K562 (cell line): Measurements from ENCODE around the gene SNX3.

Source experiments
- CEBPB ChIP-seq: fragments of 450-650 bp; IDR thresholded peaks from 2 replicates; pipeline ENCODE4 v1.6.1; 2016; ENCODE audit warnings: missing genetic modification characterization, missing compliant biosample characterization
- CSDE1 ChIP-seq, 2 experiments: fragments of 450-650 bp; IDR thresholded peaks; 2 replicates each; pipeline ENCODE4 v1.6.1; 2016; ENCODE audit warnings: mild to moderate bottlenecking in 1 of 2
- FOXA3 ChIP-seq, 2 experiments: fragments of 450-650 bp in 1 of 2; sonication (generic) in 1 of 2; formaldehyde crosslinking; IDR thresholded peaks in 1 of 2; conservative IDR thresholded peaks in 1 of 2; 2 replicates each; pipeline versions ENCODE4 v1.4.0 to v1.8.0; 2020 to 2022; ENCODE audit warnings: mild to moderate bottlenecking in 2 of 2, missing genetic modification reagents in 1 of 2
- JUNB ChIP-seq: fragments of 450-650 bp; formaldehyde crosslinking; conservative IDR thresholded peaks from 2 replicates; pipeline ENCODE4 v1.4.0; 2020; ENCODE audit warnings: mild to moderate bottlenecking
- YY1 ChIP-seq, 3 experiments: IDR thresholded peaks; 2 replicates each; pipeline ENCODE4 v1.6.1; 2011; ENCODE audit warnings: low read length in 2 of 3, mild to moderate bottlenecking in 2 of 3, moderate library complexity in 2 of 3, borderline replicate concordance in 1 of 3, control low read depth in 1 of 3, low read depth in 1 of 3; ENCODE audit not compliant: insufficient read depth in 3 of 3, insufficient replicate concordance in 2 of 3, control insufficient read depth in 1 of 3, insufficient read length in 1 of 3; ENCODE audit errors: extremely low read depth in 1 of 3
- ZNF253 ChIP-seq: fragments of 250-450 bp; sonication (Bioruptor Pico); conservative IDR thresholded peaks from 2 replicates; pipeline ENCODE4 v1.6.1; 2021; ENCODE audit warnings: mild to moderate bottlenecking
- ZNF274 ChIP-seq: IDR thresholded peaks from 2 replicates; pipeline ENCODE4 v1.6.1; 2011; ENCODE audit warnings: low read depth, mild to moderate bottlenecking, low read length, moderate library complexity, borderline replicate concordance
- ZNF668 ChIP-seq: fragments of 250-450 bp; sonication (Bioruptor Pico); IDR thresholded peaks from 2 replicates; pipeline ENCODE4 v1.8.0; 2022; ENCODE audit warnings: mild to moderate bottlenecking, inconsistent platforms
- TF ChIP-seq, protein P1 (sequence below), 2 experiments: IDR thresholded peaks; 2 replicates each; pipeline ENCODE4 v1.6.1; 2012; ENCODE audit warnings: improper control_type of control experiment in 2 of 2, low read depth in 2 of 2, low read length in 2 of 2, borderline replicate concordance in 1 of 2
- TF ChIP-seq, protein P2 (sequence below), 3 experiments: IDR thresholded peaks in 2 of 3; conservative IDR thresholded peaks in 1 of 3; 2 replicates each; pipeline ENCODE4 v1.5.1; 2011 to 2012; ENCODE audit warnings: low read length in 3 of 3, mild to moderate bottlenecking in 3 of 3, control low read depth in 2 of 3, improper control_type of control experiment in 1 of 3, inconsistent platforms in 1 of 3, low read depth in 1 of 3, mixed read lengths in 1 of 3, moderate library complexity in 1 of 3; ENCODE audit not compliant: insufficient read depth in 2 of 3
- TF ChIP-seq, protein P3 (sequence below): fragments of 250-450 bp; sonication (Bioruptor Pico); IDR thresholded peaks from 2 replicates; pipeline ENCODE4 v1.4.0; 2020; ENCODE audit warnings: mild to moderate bottlenecking, moderate library complexity
- TF ChIP-seq, protein P4 (sequence below), 2 experiments: fragments of 200-800 bp in 1 of 2; sonication (Bioruptor generic) in 1 of 2; sonication (generic) in 1 of 2; formaldehyde crosslinking in 1 of 2; IDR thresholded peaks in 1 of 2; conservative IDR thresholded peaks in 1 of 2; 2 replicates each; pipeline versions ENCODE4 v1.5.0 to v1.6.1; 2016 to 2020; ENCODE audit warnings: missing compliant biosample characterization in 1 of 2, missing genetic modification characterization in 1 of 2, missing genetic modification reagents in 1 of 2

DNA sequence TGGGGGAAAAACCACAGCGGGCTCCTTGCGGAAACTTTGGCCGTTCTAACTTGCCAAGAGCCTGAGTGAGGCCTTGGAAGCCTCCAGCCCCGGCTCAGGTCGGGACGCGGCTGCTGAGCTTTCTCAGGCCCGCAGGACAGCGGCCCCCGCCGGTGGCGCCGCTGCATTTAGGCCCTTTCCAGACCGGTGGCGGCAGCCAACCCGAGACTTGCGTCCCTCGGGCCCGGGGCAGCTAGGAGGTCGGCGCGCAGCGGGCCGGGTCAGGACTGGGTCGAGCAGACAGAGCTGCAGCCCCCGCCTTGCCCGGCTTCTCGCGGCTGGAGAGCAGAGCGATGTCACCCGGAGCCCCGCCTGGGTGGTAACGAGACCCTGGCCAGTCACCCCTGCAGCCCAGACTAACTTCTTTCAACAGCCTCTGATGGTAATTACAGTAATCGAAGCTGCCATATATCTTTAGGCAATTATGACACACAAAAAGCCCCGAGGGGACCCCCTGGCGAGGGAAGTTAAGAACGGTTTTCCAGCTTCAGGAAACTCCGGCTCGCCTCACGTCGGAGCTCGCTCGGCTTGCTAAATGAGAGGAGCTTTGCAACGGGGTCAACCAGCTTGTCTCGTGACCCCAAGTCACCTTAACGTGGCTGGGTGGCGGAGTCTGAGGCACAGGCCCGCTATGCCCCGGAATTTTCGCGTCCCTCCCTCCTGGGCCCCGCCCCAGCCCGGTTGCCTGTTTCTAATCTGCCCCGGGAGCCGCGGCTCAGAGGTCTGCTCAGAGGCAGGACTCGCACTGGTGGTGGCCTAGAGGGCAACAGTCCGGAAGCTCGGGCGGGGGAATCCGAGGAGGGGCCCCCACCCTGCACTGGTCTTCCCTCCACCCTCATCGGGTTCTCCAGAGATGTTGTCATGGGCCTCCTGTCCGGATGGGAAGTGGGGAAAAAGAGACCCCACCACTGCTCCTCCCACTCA is 92.1 kb downstream of the SNX3 start:
- TF ChIP-seq, protein P1, sequence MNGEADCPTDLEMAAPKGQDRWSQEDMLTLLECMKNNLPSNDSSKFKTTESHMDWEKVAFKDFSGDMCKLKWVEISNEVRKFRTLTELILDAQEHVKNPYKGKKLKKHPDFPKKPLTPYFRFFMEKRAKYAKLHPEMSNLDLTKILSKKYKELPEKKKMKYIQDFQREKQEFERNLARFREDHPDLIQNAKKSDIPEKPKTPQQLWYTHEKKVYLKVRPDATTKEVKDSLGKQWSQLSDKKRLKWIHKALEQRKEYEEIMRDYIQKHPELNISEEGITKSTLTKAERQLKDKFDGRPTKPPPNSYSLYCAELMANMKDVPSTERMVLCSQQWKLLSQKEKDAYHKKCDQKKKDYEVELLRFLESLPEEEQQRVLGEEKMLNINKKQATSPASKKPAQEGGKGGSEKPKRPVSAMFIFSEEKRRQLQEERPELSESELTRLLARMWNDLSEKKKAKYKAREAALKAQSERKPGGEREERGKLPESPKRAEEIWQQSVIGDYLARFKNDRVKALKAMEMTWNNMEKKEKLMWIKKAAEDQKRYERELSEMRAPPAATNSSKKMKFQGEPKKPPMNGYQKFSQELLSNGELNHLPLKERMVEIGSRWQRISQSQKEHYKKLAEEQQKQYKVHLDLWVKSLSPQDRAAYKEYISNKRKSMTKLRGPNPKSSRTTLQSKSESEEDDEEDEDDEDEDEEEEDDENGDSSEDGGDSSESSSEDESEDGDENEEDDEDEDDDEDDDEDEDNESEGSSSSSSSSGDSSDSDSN (IDR thresholded peaks at IDR 0.05; ENCODE audit: borderline replicate concordance in 1 of 2, low read depth in 2 of 2, low read length in 2 of 2) = no peak
- TF ChIP-seq JUNB (CRISPR knock-in tag) (no peak), FOXA3 (CRISPR knock-in tag; conservative IDR thresholded peaks at IDR 0.05 in 1 of 2, IDR thresholded peaks at IDR 0.05 in 1 of 2) (no peak), YY1 (IDR thresholded peaks at IDR 0.05; ENCODE audit: borderline replicate concordance in 1 of 3, control insufficient read depth in 1 of 3, extremely low read depth in 1 of 3, insufficient read depth in 3 of 3, insufficient read length in 1 of 3, insufficient replicate concordance in 2 of 3, low read depth in 1 of 3, low read length in 2 of 3) (no peak), ZNF668 (CRISPR knock-in tag) (no peak), CSDE1 (IDR thresholded peaks at IDR 0.05) (no peak), ZNF253 (no peak), ZNF274 (no peak), CEBPB (tag) (no peak)
- TF ChIP-seq, protein P2, sequence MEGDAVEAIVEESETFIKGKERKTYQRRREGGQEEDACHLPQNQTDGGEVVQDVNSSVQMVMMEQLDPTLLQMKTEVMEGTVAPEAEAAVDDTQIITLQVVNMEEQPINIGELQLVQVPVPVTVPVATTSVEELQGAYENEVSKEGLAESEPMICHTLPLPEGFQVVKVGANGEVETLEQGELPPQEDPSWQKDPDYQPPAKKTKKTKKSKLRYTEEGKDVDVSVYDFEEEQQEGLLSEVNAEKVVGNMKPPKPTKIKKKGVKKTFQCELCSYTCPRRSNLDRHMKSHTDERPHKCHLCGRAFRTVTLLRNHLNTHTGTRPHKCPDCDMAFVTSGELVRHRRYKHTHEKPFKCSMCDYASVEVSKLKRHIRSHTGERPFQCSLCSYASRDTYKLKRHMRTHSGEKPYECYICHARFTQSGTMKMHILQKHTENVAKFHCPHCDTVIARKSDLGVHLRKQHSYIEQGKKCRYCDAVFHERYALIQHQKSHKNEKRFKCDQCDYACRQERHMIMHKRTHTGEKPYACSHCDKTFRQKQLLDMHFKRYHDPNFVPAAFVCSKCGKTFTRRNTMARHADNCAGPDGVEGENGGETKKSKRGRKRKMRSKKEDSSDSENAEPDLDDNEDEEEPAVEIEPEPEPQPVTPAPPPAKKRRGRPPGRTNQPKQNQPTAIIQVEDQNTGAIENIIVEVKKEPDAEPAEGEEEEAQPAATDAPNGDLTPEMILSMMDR (IDR thresholded peaks at IDR 0.05 in 2 of 3, conservative IDR thresholded peaks at IDR 0.05 in 1 of 3; ENCODE audit: insufficient read depth in 2 of 3, low read depth in 1 of 3, low read length in 3 of 3) = no peak
- TF ChIP-seq, protein P3, sequence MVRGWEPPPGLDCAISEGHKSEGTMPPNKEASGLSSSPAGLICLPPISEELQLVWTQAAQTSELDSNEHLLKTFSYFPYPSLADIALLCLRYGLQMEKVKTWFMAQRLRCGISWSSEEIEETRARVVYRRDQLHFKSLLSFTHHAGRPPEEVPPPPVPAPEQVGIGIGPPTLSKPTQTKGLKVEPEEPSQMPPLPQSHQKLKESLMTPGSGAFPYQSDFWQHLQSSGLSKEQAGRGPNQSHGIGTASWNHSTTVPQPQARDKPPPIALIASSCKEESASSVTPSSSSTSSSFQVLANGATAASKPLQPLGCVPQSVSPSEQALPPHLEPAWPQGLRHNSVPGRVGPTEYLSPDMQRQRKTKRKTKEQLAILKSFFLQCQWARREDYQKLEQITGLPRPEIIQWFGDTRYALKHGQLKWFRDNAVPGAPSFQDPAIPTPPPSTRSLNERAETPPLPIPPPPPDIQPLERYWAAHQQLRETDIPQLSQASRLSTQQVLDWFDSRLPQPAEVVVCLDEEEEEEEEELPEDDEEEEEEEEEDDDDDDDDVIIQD (CRISPR knock-in tag) = no peak
- TF ChIP-seq, protein P4, sequence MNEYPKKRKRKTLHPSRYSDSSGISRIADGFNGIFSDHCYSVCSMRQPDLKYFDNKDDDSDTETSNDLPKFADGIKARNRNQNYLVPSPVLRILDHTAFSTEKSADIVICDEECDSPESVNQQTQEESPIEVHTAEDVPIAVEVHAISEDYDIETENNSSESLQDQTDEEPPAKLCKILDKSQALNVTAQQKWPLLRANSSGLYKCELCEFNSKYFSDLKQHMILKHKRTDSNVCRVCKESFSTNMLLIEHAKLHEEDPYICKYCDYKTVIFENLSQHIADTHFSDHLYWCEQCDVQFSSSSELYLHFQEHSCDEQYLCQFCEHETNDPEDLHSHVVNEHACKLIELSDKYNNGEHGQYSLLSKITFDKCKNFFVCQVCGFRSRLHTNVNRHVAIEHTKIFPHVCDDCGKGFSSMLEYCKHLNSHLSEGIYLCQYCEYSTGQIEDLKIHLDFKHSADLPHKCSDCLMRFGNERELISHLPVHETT (CRISPR knock-in tag; conservative IDR thresholded peaks at IDR 0.05 in 1 of 2, IDR thresholded peaks at IDR 0.05 in 1 of 2) = no peak
